Smooth muscle cell (in vitro differentiated cells): Measurements from ENCODE around the gene PRRX1. TPM values are rescaled to one million over a fixed set of nuclear protein-coding genes. Genes with fewer than 3 reads are reported as not detected.

ENCODE experiments used
- DNase-seq: peaks from one replicate; lab custom pipeline; 2025; ENCODE audit not compliant: unreplicated experiment; lab: John Stamatoyannopoulos, UW
- H2AFZ ChIP-seq: fragments of 200-600 bp; sonication (generic); 2 replicates; pipeline ENCODE4 v1.6.0; 2016; ENCODE audit warnings: antibody characterized with exemption, low read depth, mild to moderate bottlenecking
- H3F3A ChIP-seq: fragments of 200-600 bp; sonication (generic); 2 replicates; pipeline ENCODE4 v1.6.0; 2017; ENCODE audit warnings: antibody characterized with exemption, low read depth
- H3K27ac ChIP-seq: fragments of 200-600 bp; sonication (generic); 2 replicates; pipeline ENCODE4 v1.5.1; 2016; ENCODE audit warnings: low read depth, mild to moderate bottlenecking
- H3K27me3 ChIP-seq: fragments of 200-600 bp; sonication (generic); 2 replicates; pipeline ENCODE4 v1.6.1; 2016; ENCODE audit warnings: low read depth, mild to moderate bottlenecking
- H3K36me3 ChIP-seq: fragments of 200-600 bp; sonication (generic); 2 replicates; pipeline ENCODE4 v1.5.1; 2016; ENCODE audit warnings: low read depth
- H3K4me1 ChIP-seq: fragments of 200-600 bp; sonication (generic); 2 replicates; pipeline ENCODE4 v1.5.1; 2016; ENCODE audit warnings: low read depth
- H3K4me2 ChIP-seq: fragments of 200-600 bp; sonication (generic); 2 replicates; pipeline ENCODE4 v1.6.0; 2016; ENCODE audit warnings: mild to moderate bottlenecking
- H3K4me3 ChIP-seq: fragments of 200-600 bp; sonication (generic); 2 replicates; pipeline ENCODE4 v1.5.1; 2016; ENCODE audit warnings: mild to moderate bottlenecking
- H3K79me2 ChIP-seq: fragments of 200-600 bp; sonication (generic); 2 replicates; pipeline ENCODE4 v1.6.0; 2016; ENCODE audit warnings: low read depth, mild to moderate bottlenecking
- H3K9ac ChIP-seq: fragments of 200-600 bp; sonication (generic); 2 replicates; pipeline ENCODE4 v1.6.0; 2016; ENCODE audit warnings: low read depth
- H3K9me3 ChIP-seq: fragments of 200-600 bp; sonication (generic); replicated peaks from 2 replicates; pipeline ENCODE4 v1.5.1; 2016; ENCODE audit warnings: low read depth
- H4K20me1 ChIP-seq: fragments of 200-600 bp; sonication (generic); 2 replicates; pipeline ENCODE4 v1.6.0; 2016; ENCODE audit warnings: low read depth
- CTCF ChIP-seq: fragments of 200-600 bp; sonication (generic); IDR thresholded peaks from 2 replicates; pipeline ENCODE4 v1.5.1; 2017; ENCODE audit warnings: borderline replicate concordance, mild to moderate bottlenecking, antibody characterized with exemption; ENCODE audit not compliant: insufficient read depth, poor library complexity, severe bottlenecking
- WGBS: methylation state at CpG from one replicate; pipeline ENCODE4 v1.1.7; 2016; ENCODE audit warnings: low lambda C conversion rate; 5-methylcytosine and 5-hydroxymethylcytosine counted together
- polyA plus RNA-seq: library from polyadenylated mRNA; unstranded; fragments of >200 nt; fragmentation: Nextera tagmentation; extraction: Ambion mirVana; gene quantifications from 2 replicates; pipeline ENCODE4 v1.2.1, GENCODE V29; 2016
- total RNA-seq: library from RNA; depleted of rRNA; stranded (reverse); fragments of >200 nt; gene quantifications from 2 replicates; pipeline ENCODE4 v1.2.3, GENCODE V29; 2014

PRRX1 gene
- total and polyA plus RNA-seq, 2 experiments from 2014 or later = 31.9 to 59.6 TPM

- Histone ChIP-seq H2AFZ (no peak overlapping the region), H3K4me3 (no peak overlapping the region), H3K9ac (no peak overlapping the region), H4K20me1 (no peaks in the 10 kb centered on the region), H3K4me1 (peaks cover 11% of the 10 kb centered on the region), H3K36me3 (no peaks in the 10 kb centered on the region), H3K27me3 (no peaks in the 10 kb centered on the region), H3F3A (peaks cover 31% of the 10 kb centered on the region), H3K27ac (peak overlapping the region; percentile 98), H3K79me2 (peaks cover 59% of the 10 kb centered on the region), H3K4me2 (peak overlapping the region; percentile 10), H3K9me3 (no peaks in the 10 kb centered on the region)
- no peak for TF ChIP-seq CTCF
- DNase-seq = no peak
Measured at GRCh38 chr1:170705981-170706380, 42.0 kb downstream of the PRRX1 start.

GRCh38 chr1:170707117-170707516 lies 43.2 kb downstream of the PRRX1 start:
- Histone ChIP-seq H3K4me3 (no peak overlapping the region), H4K20me1 (no peaks in the 10 kb centered on the region), H3F3A (peaks cover 31% of the 10 kb centered on the region), H3K36me3 (no peaks in the 10 kb centered on the region), H3K27ac (peak overlapping the region; percentile 98), H2AFZ (no peak overlapping the region), H3K4me1 (peaks cover 11% of the 10 kb centered on the region), H3K27me3 (no peaks in the 10 kb centered on the region), H3K9me3 (no peaks in the 10 kb centered on the region), H3K79me2 (peaks cover 59% of the 10 kb centered on the region), H3K4me2 (peak overlapping the region; percentile 53), H3K9ac (peak overlapping the region; percentile 86)
- no peak for DNase-seq
- no peak for TF ChIP-seq CTCF

- 16% methylated on average over 5 of the region's 5 CpGs for WGBS
- Histone ChIP-seq H3K4me3 (no peak overlapping the region), H3K27me3 (no peaks in the 10 kb centered on the region), H3K9me3 (no peaks in the 10 kb centered on the region), H3K9ac (peak overlapping the region; percentile 86), H3F3A (peaks cover 31% of the 10 kb centered on the region), H2AFZ (no peak overlapping the region), H3K79me2 (peaks cover 57% of the 10 kb centered on the region), H3K4me1 (peaks cover 11% of the 10 kb centered on the region), H3K4me2 (peak overlapping the region; percentile 65), H4K20me1 (no peaks in the 10 kb centered on the region), H3K27ac (peak overlapping the region; percentile 98), H3K36me3 (no peaks in the 10 kb centered on the region)
- no peak for TF ChIP-seq CTCF
- DNase-seq = no peak
Measured at GRCh38 chr1:170707959-170708655, 44.2 kb downstream of the PRRX1 start.

GRCh38 chr1:170711682-170712081 lies 47.8 kb downstream of the PRRX1 start:
- Histone ChIP-seq H3K36me3 (no peaks in the 10 kb centered on the region), H3K79me2 (peaks cover 32% of the 10 kb centered on the region), H2AFZ (no peak overlapping the region), H3K4me1 (peaks cover 11% of the 10 kb centered on the region), H3K27me3 (no peaks in the 10 kb centered on the region), H3F3A (peaks cover 44% of the 10 kb centered on the region), H3K4me3 (no peak overlapping the region), H3K9ac (peak overlapping the region; percentile 54), H3K27ac (peak overlapping the region; percentile 98), H4K20me1 (no peaks in the 10 kb centered on the region), H3K4me2 (peak overlapping the region; percentile 46), H3K9me3 (no peaks in the 10 kb centered on the region)
- DNase-seq = no peak
- no peak for TF ChIP-seq CTCF
